ENCODE measurements around the gene PEX10.
"Not testable (repeated sequence)": the region's sequence is repeated elsewhere in the genome, so short reads cannot be mapped to it uniquely, and the experiment has no call there.

PEX10 gene

GRCh38 chr1:2442661-2443060 lies 30.3 kb upstream of the PEX10 start:
- no peak for DNase-seq

GRCh38 chr1:2441746-2442145 lies 29.4 kb upstream of the PEX10 start:
- DNase-seq, result no peak

GRCh38 chr1:2440346-2440745 lies 28.0 kb upstream of the PEX10 start:
- DNase-seq, result not testable (repeated sequence)

GRCh38 chr1:2439369-2439768 lies 27.0 kb upstream of the PEX10 start:
- peak; percentile 20 for DNase-seq

- DNase-seq, result no peak
Measured at GRCh38 chr1:2438641-2439040, 26.3 kb upstream of the PEX10 start.

GRCh38 chr1:2438038-2438437 lies 25.7 kb upstream of the PEX10 start:
- peak; percentile 60 for DNase-seq

GRCh38 chr1:2437617-2438016 lies 25.3 kb upstream of the PEX10 start:
- DNase-seq, result no peak

GRCh38 chr1:2436876-2437275 lies 24.5 kb upstream of the PEX10 start:
- no peak for DNase-seq

- DNase-seq, result no peak
Measured at GRCh38 chr1:2435746-2436355, 23.5 kb upstream of the PEX10 start.

GRCh38 chr1:2435091-2435490 lies 22.7 kb upstream of the PEX10 start:
- DNase-seq, result no peak

- no peak for DNase-seq
Measured at GRCh38 chr1:2433936-2434655, 21.7 kb upstream of the PEX10 start.

- no peak for DNase-seq
Measured at GRCh38 chr1:2433196-2433595, 20.8 kb upstream of the PEX10 start.

GRCh38 chr1:2432441-2432844 lies 20.1 kb upstream of the PEX10 start:
- DNase-seq, result no peak

- peak; percentile 91 for DNase-seq
Measured at GRCh38 chr1:2431518-2431917, 19.2 kb upstream of the PEX10 start.

GRCh38 chr1:2431103-2431502 lies 18.7 kb upstream of the PEX10 start:
- DNase-seq, result no peak

GRCh38 chr1:2430592-2430973 lies 18.2 kb upstream of the PEX10 start:
- no peak for DNase-seq

GRCh38 chr1:2429780-2430591 lies 17.6 kb upstream of the PEX10 start:
- DNase-seq, result no peak

- DNase-seq, result no peak
Measured at GRCh38 chr1:2428490-2428889, 16.1 kb upstream of the PEX10 start.

GRCh38 chr1:2427976-2428375 lies 15.6 kb upstream of the PEX10 start:
- DNase-seq, result no peak

- no peak for DNase-seq
Measured at GRCh38 chr1:2427051-2427450, 14.7 kb upstream of the PEX10 start.

- no peak for DNase-seq
Measured at GRCh38 chr1:2426540-2426939, 14.2 kb upstream of the PEX10 start.

- DNase-seq, result no peak
Measured at GRCh38 chr1:2425892-2426291, 13.5 kb upstream of the PEX10 start.

GRCh38 chr1:2422523-2422922 lies 10.2 kb upstream of the PEX10 start:
- no peak for DNase-seq

- DNase-seq, result no peak
Measured at GRCh38 chr1:2419416-2419815, 7.1 kb upstream of the PEX10 start.

All from NCI-H1694 treated with DMSO at 0.1 percent for 48 hours (cell line).